Colonic mucosa (tissue), 4 donors: Measurements from ENCODE around the gene LIME1. TPM values are rescaled to one million over a fixed set of nuclear protein-coding genes. Genes with fewer than 3 reads are reported as not detected.

Source experiments
- DNase-seq: peaks from one replicate; pipeline ENCODE4 v3.0.0-alpha.2; 2020
- H3K27ac ChIP-seq: fragments of 200-600 bp; one replicate; pipeline ENCODE4 v1.8.0; 2021
- H3K27me3 ChIP-seq: fragments of 200-600 bp; one replicate; pipeline ENCODE4 v1.8.0; 2021
- H3K36me3 ChIP-seq: fragments of 200-600 bp; one replicate; pipeline ENCODE4 v1.8.0; 2021
- H3K4me1 ChIP-seq: fragments of 200-600 bp; one replicate; pipeline ENCODE4 v1.8.0; 2021; ENCODE audit warnings: mild to moderate bottlenecking
- H3K4me3 ChIP-seq: fragments of 200-600 bp; one replicate; pipeline ENCODE4 v1.8.0; 2021
- H3K9ac ChIP-seq, 2 donors: one replicate each; pipeline ENCODE4 v1.7.0; 2013; ENCODE audit warnings: control low read depth in 2 of 2, low read depth in 2 of 2, low read length in 2 of 2
- H3K9me3 ChIP-seq: fragments of 200-600 bp; one replicate; pipeline ENCODE4 v1.8.0; 2021
- CTCF ChIP-seq: fragments of 200-600 bp; IDR thresholded peaks from one replicate; pipeline ENCODE4 v1.8.0; 2022; ENCODE audit warnings: antibody characterized with exemption, mild to moderate bottlenecking
- intact Hi-C: fragments of 100-400 bp; cut with DNase I; formaldehyde crosslinking; loops from one replicate; pipeline ENCODE4 v1.14.1; 2022
- total RNA-seq, 2 donors: library from RNA; stranded (reverse); fragmentation: NEBNext Ultra II Directional in 1 of 2; extraction: Animal tissue kit (Norgen Biotek cat#: 25700) in 1 of 2; gene quantifications; one replicate each; pipeline ENCODE4 v1.2.1, GENCODE V29; 2021
- donor health status: healthy.
- donor health status: DM: no; HTN: no; CAD: no.
- donor health status: DM: no; HTN: no; CAD: no.

LIME1 gene
- total RNA-seq, 2 donors from 2014 or later = 10.8 to 20.0 TPM

DNA sequence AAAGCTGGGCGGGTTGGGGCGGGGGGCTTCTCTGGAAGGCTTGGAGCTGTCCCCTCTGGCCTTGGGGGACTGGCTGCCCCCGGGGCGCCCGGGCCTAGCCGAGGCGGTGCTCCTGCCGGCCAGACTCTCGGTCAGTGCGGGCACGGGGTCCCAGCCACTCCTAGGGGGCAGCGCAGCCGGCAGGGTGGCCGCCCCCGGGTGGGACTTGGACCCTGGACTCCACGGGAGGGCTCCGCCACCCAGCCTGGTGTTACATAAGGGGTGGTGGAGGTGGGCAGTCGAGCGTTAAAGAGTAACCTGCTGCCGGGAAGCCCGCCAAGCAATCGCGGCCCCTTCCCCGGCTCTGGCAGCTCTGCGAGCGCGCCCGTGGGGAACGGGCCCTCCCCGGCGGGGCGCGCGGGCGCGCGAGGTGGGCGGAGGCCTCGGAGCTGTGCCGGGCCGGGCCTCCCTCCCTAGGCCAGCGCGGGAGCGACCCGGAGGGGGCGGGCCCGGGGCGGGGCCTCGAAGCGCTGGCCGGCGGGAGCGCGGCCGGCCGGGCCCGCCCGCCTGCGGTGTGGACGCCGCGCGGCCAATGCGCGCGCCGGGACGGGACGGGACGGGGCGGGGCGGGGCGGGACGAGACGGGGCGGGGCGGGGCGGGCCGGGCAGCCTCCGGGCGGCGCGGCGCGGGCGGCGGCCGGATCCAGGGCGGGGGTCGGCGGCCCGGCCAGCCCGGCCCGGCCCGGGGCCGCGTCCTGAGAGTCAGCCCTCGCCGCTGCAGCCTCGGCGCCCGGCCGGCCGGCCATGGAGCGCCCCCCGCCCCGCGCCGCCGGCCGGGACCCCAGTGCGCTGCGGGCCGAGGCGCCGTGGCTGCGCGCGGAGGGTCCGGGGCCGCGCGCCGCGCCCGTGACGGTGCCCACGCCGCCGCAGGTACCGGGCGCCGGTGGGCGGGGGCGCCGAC lies 2.9 kb downstream of the LIME1 start, which contains the start of gene SLC2A4RG:
TSS of gene SLC2A4RG (plus strand) at position 647 of the 940 bp plus-strand sequence. CDS start at position 784, 137 bp downstream.
- H3K9ac ChIP-seq = peak within 1 kb of the TSS; percentile 70 to 73
- DNase-seq = peak; percentile 82
- H3K9me3 ChIP-seq = no peaks in the 10 kb centered on the region
- no peaks in the 10 kb centered on the region for H3K27me3 ChIP-seq
- H3K4me1 ChIP-seq = peaks cover 32% of the 10 kb centered on the region
- peaks cover 7% of the 10 kb centered on the region for H3K36me3 ChIP-seq
- intact Hi-C loops = no loop called here
- H3K27ac ChIP-seq = peak within 1 kb of the TSS; percentile 95
- peak within 1 kb of the TSS; percentile 58 for H3K4me3 ChIP-seq
- no peak for TF ChIP-seq CTCF

GRCh38 chr20:63740070-63740626 lies 3.7 kb downstream of the LIME1 start:
- peaks cover 32% of the 10 kb centered on the region for H3K4me1 ChIP-seq
- peak overlapping the region; percentile 95 for H3K27ac ChIP-seq
- peaks cover 6% of the 10 kb centered on the region for H3K36me3 ChIP-seq
- peak overlapping the region; percentile 58 for H3K4me3 ChIP-seq
- H3K9me3 ChIP-seq = no peaks in the 10 kb centered on the region
- peak overlapping the region; percentile 70 to 72 for H3K9ac ChIP-seq
- H3K27me3 ChIP-seq = no peaks in the 10 kb centered on the region
- intact Hi-C loops = no loop called here
- peak; percentile 49 for DNase-seq
- no peak for TF ChIP-seq CTCF

GRCh38 chr20:63740627-63741353 lies 4.3 kb downstream of the LIME1 start:
- H3K36me3 ChIP-seq = no peaks in the 10 kb centered on the region
- no peak for TF ChIP-seq CTCF
- no peaks in the 10 kb centered on the region for H3K9me3 ChIP-seq
- H3K9ac ChIP-seq = peak overlapping the region; percentile 70 to 72
- H3K27ac ChIP-seq = peak overlapping the region; percentile 95
- peaks cover 32% of the 10 kb centered on the region for H3K4me1 ChIP-seq
- H3K27me3 ChIP-seq = no peaks in the 10 kb centered on the region
- intact Hi-C loops = no loop called here
- peak; percentile 95 for DNase-seq
- H3K4me3 ChIP-seq = peak overlapping the region; percentile 58

DNA sequence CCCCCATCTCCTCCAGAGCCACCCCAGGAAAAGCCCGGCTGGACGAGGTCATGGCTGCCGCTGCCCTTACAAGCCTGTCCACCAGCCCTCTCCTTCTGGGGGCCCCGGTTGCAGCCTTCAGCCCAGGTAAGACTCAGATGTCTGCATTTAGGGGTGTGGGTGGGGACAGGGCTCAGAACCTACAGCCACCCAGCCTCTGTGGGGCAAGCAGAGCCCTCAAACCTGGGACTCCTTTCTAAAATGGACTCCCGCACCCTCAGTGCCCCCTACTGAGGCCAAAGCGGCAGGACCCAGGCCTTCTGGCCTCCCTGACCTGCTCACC lies 4.9 kb downstream of the LIME1 start:
- no peak for TF ChIP-seq CTCF
- Histone ChIP-seq H3K27me3 (no peaks in the 10 kb centered on the region), H3K36me3 (no peaks in the 10 kb centered on the region), H3K4me1 (peaks cover 32% of the 10 kb centered on the region), H3K9ac (peak overlapping the region; percentile 34 to 72), H3K27ac (peak overlapping the region; percentile 95), H3K4me3 (peak overlapping the region; percentile 58), H3K9me3 (no peaks in the 10 kb centered on the region)
- DNase-seq = no peak
- intact Hi-C loops = no loop called here

GRCh38 chr20:63741676-63742380 lies 5.4 kb downstream of the LIME1 start:
- Histone ChIP-seq H3K27ac (peak overlapping the region; percentile 95), H3K27me3 (no peaks in the 10 kb centered on the region), H3K36me3 (no peaks in the 10 kb centered on the region), H3K4me1 (peaks cover 32% of the 10 kb centered on the region), H3K9ac (peak overlapping the region in 1 of 2 donors; percentile 34), H3K9me3 (no peaks in the 10 kb centered on the region), H3K4me3 (no peak overlapping the region)
- intact Hi-C loops = no loop called here
- TF ChIP-seq CTCF = no peak
- DNase-seq = no peak
